Right atrium auricular region (tissue), 2 donors: Measurements from ENCODE around the gene WNT9A. TPM values are rescaled to one million over a fixed set of nuclear protein-coding genes. Genes with fewer than 3 reads are reported as not detected.

Source experiments
- DNase-seq: peaks from one replicate; pipeline ENCODE4 v3.0.0-alpha.2; 2019; ENCODE audit warnings: low spot score
- H3K27ac ChIP-seq, 2 donors: fragments of 200-600 bp; sonication (generic); 1 replicate in 1 of 2; 2 replicates in 1 of 2; pipeline ENCODE4 v1.5.1; 2016 to 2019
- H3K27me3 ChIP-seq, 2 donors: fragments of 200-600 bp; sonication (generic); one replicate each; pipeline versions ENCODE4 v1.5.1 to v1.6.0; 2017 to 2019
- H3K36me3 ChIP-seq: fragments of 200-600 bp; sonication (generic); one replicate; pipeline ENCODE4 v1.5.1; 2016
- H3K4me1 ChIP-seq, 2 donors: fragments of 200-600 bp; sonication (generic); one replicate each; pipeline versions ENCODE4 v1.5.1 to v1.6.0; 2017 to 2019
- H3K4me3 ChIP-seq, 2 donors: fragments of 200-600 bp; sonication (generic); 1 replicate in 1 of 2; 2 replicates in 1 of 2; pipeline ENCODE4 v1.5.1; 2017 to 2019; ENCODE audit warnings: mild to moderate bottlenecking in 1 of 2, moderate library complexity in 1 of 2
- H3K9me3 ChIP-seq, 2 donors: fragments of 200-600 bp; sonication (generic); one replicate each; pipeline ENCODE4 v1.5.1; 2019
- total RNA-seq, 2 donors: library from RNA; depleted of rRNA; stranded (reverse); fragments of >200 nt; gene quantifications; one replicate each; pipeline ENCODE4 v1.1.0, GENCODE V29; 2016
- TF ChIP-seq, protein P1 (sequence below), 2 donors: fragments of 200-600 bp; sonication (generic); IDR thresholded peaks; one replicate each; pipeline ENCODE4 v1.5.1; 2019; ENCODE audit warnings: antibody characterized with exemption in 2 of 2

The WNT9A gene
- total RNA-seq, 2 donors from 2014 or later = 0.78 to 2.2 TPM

- H3K4me3 ChIP-seq = no peak overlapping the region
- no peaks in the 10 kb centered on the region for H3K27me3 ChIP-seq
- H3K27ac ChIP-seq = no peak overlapping the region
- H3K9me3 ChIP-seq = no peaks in the 10 kb centered on the region
- no peaks in the 10 kb centered on the region for H3K4me1 ChIP-seq
- no peaks in the 10 kb centered on the region for H3K36me3 ChIP-seq
- TF ChIP-seq, protein P1, sequence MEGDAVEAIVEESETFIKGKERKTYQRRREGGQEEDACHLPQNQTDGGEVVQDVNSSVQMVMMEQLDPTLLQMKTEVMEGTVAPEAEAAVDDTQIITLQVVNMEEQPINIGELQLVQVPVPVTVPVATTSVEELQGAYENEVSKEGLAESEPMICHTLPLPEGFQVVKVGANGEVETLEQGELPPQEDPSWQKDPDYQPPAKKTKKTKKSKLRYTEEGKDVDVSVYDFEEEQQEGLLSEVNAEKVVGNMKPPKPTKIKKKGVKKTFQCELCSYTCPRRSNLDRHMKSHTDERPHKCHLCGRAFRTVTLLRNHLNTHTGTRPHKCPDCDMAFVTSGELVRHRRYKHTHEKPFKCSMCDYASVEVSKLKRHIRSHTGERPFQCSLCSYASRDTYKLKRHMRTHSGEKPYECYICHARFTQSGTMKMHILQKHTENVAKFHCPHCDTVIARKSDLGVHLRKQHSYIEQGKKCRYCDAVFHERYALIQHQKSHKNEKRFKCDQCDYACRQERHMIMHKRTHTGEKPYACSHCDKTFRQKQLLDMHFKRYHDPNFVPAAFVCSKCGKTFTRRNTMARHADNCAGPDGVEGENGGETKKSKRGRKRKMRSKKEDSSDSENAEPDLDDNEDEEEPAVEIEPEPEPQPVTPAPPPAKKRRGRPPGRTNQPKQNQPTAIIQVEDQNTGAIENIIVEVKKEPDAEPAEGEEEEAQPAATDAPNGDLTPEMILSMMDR (IDR thresholded peaks at IDR 0.05) = no peak
- no peak for DNase-seq
Observed at GRCh38 chr1:227902641-227902990, 45.1 kb downstream of the WNT9A start.

- Histone ChIP-seq H3K9me3 (no peaks in the 10 kb centered on the region), H3K27me3 (no peaks in the 10 kb centered on the region), H3K36me3 (no peaks in the 10 kb centered on the region), H3K4me3 (no peak overlapping the region), H3K4me1 (no peaks in the 10 kb centered on the region), H3K27ac (no peak overlapping the region)
- no peak for DNase-seq
- TF ChIP-seq, protein P1 (IDR thresholded peaks at IDR 0.05) = no peak
Observed at GRCh38 chr1:227901906-227902640, 45.7 kb downstream of the WNT9A start.

DNA sequence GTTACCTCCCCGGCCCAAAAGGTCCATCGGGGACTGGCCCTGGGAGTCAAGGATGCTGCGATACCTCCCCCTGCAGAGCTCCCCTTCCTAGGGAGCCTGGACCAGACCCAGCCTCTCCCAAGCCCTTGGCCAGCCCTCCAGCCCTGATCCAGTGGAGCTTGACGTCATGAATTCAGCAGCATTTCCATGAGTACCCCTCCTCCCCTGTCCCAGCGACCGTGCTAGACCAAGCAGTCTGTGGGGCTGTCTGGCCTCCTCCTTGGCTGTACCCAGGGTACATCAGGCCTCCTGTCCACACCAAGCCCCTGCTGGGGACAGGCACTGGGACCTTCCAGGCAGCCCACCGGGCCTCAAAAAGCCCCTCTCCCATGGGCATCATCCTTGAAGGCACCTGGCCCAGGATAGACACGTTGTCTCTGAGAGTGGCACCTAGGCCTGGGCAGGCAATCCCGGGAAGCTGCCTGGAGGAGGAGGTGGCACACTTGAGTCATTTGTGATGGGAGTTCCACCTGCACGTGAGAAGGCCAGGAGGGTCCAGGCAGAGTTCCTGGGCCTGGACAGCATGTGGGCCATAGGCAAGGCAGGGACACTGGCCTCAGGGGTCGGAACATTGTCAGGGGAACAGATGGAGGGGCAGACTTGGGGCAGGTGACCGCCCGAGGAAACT, 46.4 kb downstream of the WNT9A start:
- no peaks in the 10 kb centered on the region for H3K27me3 ChIP-seq
- H3K4me1 ChIP-seq = no peaks in the 10 kb centered on the region
- no peak overlapping the region for H3K4me3 ChIP-seq
- TF ChIP-seq, protein P1 (IDR thresholded peaks at IDR 0.05) = no peak
- no peaks in the 10 kb centered on the region for H3K9me3 ChIP-seq
- DNase-seq = no peak
- H3K36me3 ChIP-seq = no peaks in the 10 kb centered on the region
- H3K27ac ChIP-seq = no peak overlapping the region

GRCh38 chr1:227900571-227901051, 47.1 kb downstream of the WNT9A start:
- Histone ChIP-seq H3K27ac (no peak overlapping the region), H3K27me3 (no peaks in the 10 kb centered on the region), H3K36me3 (no peaks in the 10 kb centered on the region), H3K4me3 (no peak overlapping the region), H3K4me1 (no peaks in the 10 kb centered on the region), H3K9me3 (no peaks in the 10 kb centered on the region)
- DNase-seq = no peak
- TF ChIP-seq, protein P1 (IDR thresholded peaks at IDR 0.05) = no peak

GRCh38 chr1:227899820-227900449, 47.8 kb downstream of the WNT9A start:
- TF ChIP-seq, protein P1 (IDR thresholded peaks at IDR 0.05) = no peak
- DNase-seq = no peak
- H3K9me3 ChIP-seq = no peaks in the 10 kb centered on the region
- no peak overlapping the region for H3K4me3 ChIP-seq
- no peaks in the 10 kb centered on the region for H3K27me3 ChIP-seq
- H3K36me3 ChIP-seq = no peaks in the 10 kb centered on the region
- H3K27ac ChIP-seq = no peak overlapping the region
- no peaks in the 10 kb centered on the region for H3K4me1 ChIP-seq
